ENCODE results near the gene SINHCAF. TPM values are rescaled to one million over a fixed set of nuclear protein-coding genes. Genes with fewer than 3 reads are reported as not detected.

The SINHCAF gene
- total and polyA plus RNA-seq, 2 of the 8 experiments (the other 6 are each of a cell fraction or from before 2014, with no cell fraction given) = 138 to 576 TPM

DNA sequence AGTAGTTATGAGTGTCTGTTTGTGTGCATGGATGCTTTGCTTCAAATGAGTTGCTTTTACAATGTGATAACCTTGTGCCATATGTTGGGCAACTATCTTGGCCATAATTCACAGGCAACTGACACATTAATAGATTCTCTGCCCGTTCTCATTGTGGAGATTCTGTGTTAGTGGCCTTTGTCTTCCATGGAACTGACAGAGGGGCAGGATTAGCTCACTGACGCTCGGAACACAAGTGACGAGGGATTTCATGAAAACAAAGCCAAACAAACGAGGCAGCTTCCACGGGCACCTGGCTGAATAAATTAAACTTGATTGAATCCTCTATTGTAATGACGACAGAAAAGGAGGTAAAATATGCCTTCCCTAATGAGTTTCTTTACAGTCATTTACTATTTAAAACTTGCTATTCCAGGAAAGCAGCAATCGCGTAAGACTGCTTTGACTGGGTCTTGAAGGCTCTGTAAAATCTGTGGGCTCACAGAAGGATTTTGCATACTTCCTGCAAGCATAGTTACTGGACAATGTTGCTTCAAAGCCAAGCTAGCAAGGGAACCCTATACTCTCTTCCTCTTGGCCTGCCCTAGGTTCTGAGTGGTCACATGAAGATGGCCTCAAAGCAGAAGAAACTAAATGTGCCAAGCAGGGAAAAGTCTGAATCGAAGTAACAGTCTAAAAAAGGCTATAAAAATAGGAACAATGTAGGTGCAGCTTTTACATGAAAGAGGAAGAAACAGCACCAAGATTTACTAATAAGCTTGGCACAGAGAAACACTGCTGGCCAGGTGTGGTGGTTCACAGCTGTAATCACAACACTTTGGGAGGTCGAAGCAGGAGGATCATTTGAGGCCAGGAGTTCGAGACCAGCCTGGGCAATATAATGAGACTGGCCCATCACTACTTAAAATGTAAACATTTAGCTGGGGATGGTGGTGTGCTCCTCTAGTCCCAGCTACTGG is 28.1 kb upstream of the SINHCAF start:
- H3K9ac ChIP-seq (replicated peaks in 1 of 4; ENCODE audit: extremely low read depth in 1 of 4, low read depth in 3 of 4, low read length in 3 of 4) = no peak overlapping the region
- H4K8ac ChIP-seq (ENCODE audit: extremely low read depth, insufficient read depth, low read length) = no peak overlapping the region
- H3K4me2 ChIP-seq (ENCODE audit: insufficient read depth in 1 of 2, low read depth in 2 of 2, low read length in 2 of 2) = peak overlapping the region in 1 of 2 experiments; percentile 37; a peak in 1 of 4 replicates
- no peak overlapping the region for H3K4ac ChIP-seq (replicated peaks; ENCODE audit: insufficient read length, low read depth, low read length)
- TF ChIP-seq TAF1 (IDR thresholded peaks at IDR 0.05; ENCODE audit: low read depth, low read length) (no peak), RAD21 (IDR thresholded peaks at IDR 0.05 in 1 of 2, conservative IDR thresholded peaks at IDR 0.05 in 1 of 2; ENCODE audit: low read depth in 2 of 2, low read length in 2 of 2) (0 out of 4 replicates have a peak, but pooled peaks of 1 of the 2 experiments have one; percentile 1)
- H3K79me1 ChIP-seq (ENCODE audit: low read depth, low read length) = no peaks in the 10 kb centered on the region
- H4K5ac ChIP-seq (ENCODE audit: insufficient read length, low read depth, low read length) = no peak overlapping the region
- no peaks in the 10 kb centered on the region for H4K20me1 ChIP-seq (replicated peaks in 1 of 2; ENCODE audit: control insufficient read depth in 1 of 2, insufficient read depth in 2 of 2, low read length in 2 of 2)
- peaks cover 0 to 8% (median 5%) of the 10 kb centered on the region in 4 experiments; a peak in 3 of 7 replicates for H3K4me1 ChIP-seq (replicated peaks in 1 of 4; ENCODE audit: control insufficient read depth in 3 of 4, insufficient read depth in 4 of 4, low read length in 3 of 4)
- no peak overlapping the region for H3K18ac ChIP-seq (ENCODE audit: extremely low read depth, low read length)
- CTCF ChIA-PET (ENCODE audit: partially characterized antibody) = interaction anchor here (0.7 to 1.9 kb wide), 5 partner anchors 8 to 51 kb away, joined by 3 to 4 read pairs (median 3); no protein-coding TSS in a partner anchor
- peak overlapping the region; percentile 86; the same call in 1 of the 2 replicates for H2AFZ ChIP-seq (ENCODE audit: low read length)
- H2BK5ac ChIP-seq (ENCODE audit: low read depth, low read length) = peak overlapping the region; percentile 16
- no peaks in the 10 kb centered on the region for H3K36me3 ChIP-seq (ENCODE audit: control insufficient read depth in 2 of 4, insufficient read depth in 4 of 4, low read length in 3 of 4)
- H3K23ac ChIP-seq (ENCODE audit: insufficient read length) = no peak overlapping the region
- H3K23me2 ChIP-seq (ENCODE audit: low read depth, low read length) = no peaks in the 10 kb centered on the region
- 0 out of 2 replicates have a peak overlapping the region, but pooled peaks have one; percentile 53 for H2BK15ac ChIP-seq (ENCODE audit: low read length)
- no peaks in the 10 kb centered on the region for H3K27me3 ChIP-seq (replicated peaks in 1 of 4; ENCODE audit: control insufficient read depth in 3 of 4, extremely low read depth in 1 of 4, insufficient read depth in 3 of 4, low read length in 3 of 4)
- H2BK20ac ChIP-seq (ENCODE audit: low read length) = no peak overlapping the region
- WGBS, 2 experiments (ENCODE audit: extremely low coverage in 1 of 2, insufficient coverage in 1 of 2, insufficient read length in 1 of 2, insufficient replicate concordance in 2 of 2, low coverage in 1 of 2, low lambda C conversion rate in 2 of 2, missing lambda C conversion rate in 1 of 2) = 81% methylated on average over 12 of the region's 12 CpGs; no CpG with 5 or more reads in 1 of the 2 experiments
- FAIRE-seq (no peak), DNase-seq (ENCODE audit: low read depth in 1 of 2, low spot score in 2 of 2) (no peak)
- H2BK120ac ChIP-seq (replicated peaks; ENCODE audit: low read depth, low read length) = peak overlapping the region; percentile 68
- H3K56ac ChIP-seq (replicated peaks; ENCODE audit: insufficient read length, low read depth, low read length) = no peak overlapping the region
- H3K79me2 ChIP-seq (ENCODE audit: control insufficient read depth in 1 of 2, insufficient read depth in 2 of 2, low read length in 2 of 2) = no peaks in the 10 kb centered on the region
- no peak overlapping the region; the same call in 1 of the 2 replicates for H2BK12ac ChIP-seq (ENCODE audit: low read depth, low read length)
- no peak overlapping the region for H3K14ac ChIP-seq (ENCODE audit: insufficient read length)
- H4K91ac ChIP-seq (replicated peaks; ENCODE audit: insufficient read length, low read length) = no peak overlapping the region
- no peak overlapping the region; the same call in 1 of the 2 replicates for H3K27ac ChIP-seq (ENCODE audit: low read depth, low read length)
- 0 out of 2 replicates have a peak overlapping the region, but pooled peaks have one; percentile 39 for H2AK5ac ChIP-seq (ENCODE audit: low read depth, low read length)
- no peaks in the 10 kb centered on the region for H3K9me3 ChIP-seq (ENCODE audit: insufficient read depth in 2 of 2, low read depth in 1 of 2, low read length in 1 of 2)
- POLR2A ChIA-PET (ENCODE audit: partially characterized antibody) = interaction anchor here (0.6 to 2.8 kb wide), 12 partner anchors 8 to 33 kb away, joined by 3 to 14 read pairs (median 4); partner anchors contain the start of gene SINHCAF
- H3K4me3 ChIP-seq (ENCODE audit: extremely low read depth in 1 of 4, insufficient read depth in 2 of 4, low read depth in 3 of 4, low read length in 4 of 4) = no peak overlapping the region; a peak in 1 of 8 replicates
